K562 (cell line): ENCODE results near the gene CFAP221. TPM values are rescaled to one million over a fixed set of nuclear protein-coding genes. Genes with fewer than 3 reads are reported as not detected.

Source experiments
- ATAC-seq: fragments of 200-7000 bp; cut with Tn5 transposase; 3 replicates; pipeline ENCODE4 v1.9.1; 2020; ENCODE audit warnings: moderate library complexity
- BruUV-seq: library from RNA; stranded (reverse); fragments of 400-500 nt; replicated peaks from 2 replicates; lab custom pipeline; 2021; lab: Mats Ljungman, UMichigan
- CTCF ChIA-PET: fragments of 300-600 bp; formaldehyde crosslinking; extraction: SDS; loops from one replicate; lab custom pipeline; 2021; ENCODE audit warnings: low intra/inter-chr PET ratio; lab: Yijun Ruan, JAX
- POLR2A ChIA-PET: fragments of 300-600, 350-650 bp; sonication (Branson Sonifier 250); formaldehyde crosslinking; extraction: SDS; loops from one replicate; lab custom pipeline; 2021; ENCODE audit warnings: antibody characterized with exemption, inconsistent platforms; lab: Yijun Ruan, JAX
- DNase-seq, 4 experiments: peaks; one replicate each; pipeline versions ENCODE4 v3.0.0 to v3.0.0-alpha.2; 2011 to 2018; ENCODE audit warnings: low spot score in 3 of 4, mixed read lengths in 3 of 4; ENCODE audit errors: extremely low read depth in 1 of 4
- FAIRE-seq: peaks from 2 replicates; lab custom pipeline; 2011; peaks lifted over from hg19 to GRCh38; lab: Jason Lieb, UNC
- H2AFZ ChIP-seq: 2 replicates; pipeline ENCODE4 v1.6.0; 2011; ENCODE audit warnings: low read depth, low read length, control low read depth, inconsistent platforms
- H3K27ac ChIP-seq: fragments of 200-600 bp; 3 replicates; pipeline ENCODE4 v1.8.0; 2011; ENCODE audit warnings: low read depth, mild to moderate bottlenecking, control low read depth, inconsistent platforms, low read length, moderate library complexity, mixed read lengths; ENCODE audit errors: extremely low read depth
- H3K27me3 ChIP-seq, 2 experiments: fragments of 300-600 bp in 1 of 2; 2 replicates in 1 of 2; 3 replicates in 1 of 2; pipeline versions ENCODE4 v1.6.0 to v1.8.0; 2011; ENCODE audit warnings: inconsistent platforms in 2 of 2, low read length in 2 of 2, mild to moderate bottlenecking in 1 of 2, mixed read lengths in 1 of 2, moderate library complexity in 1 of 2; ENCODE audit not compliant: control insufficient read depth in 2 of 2, insufficient read depth in 2 of 2
- H3K36me3 ChIP-seq: fragments of 300-600 bp; 3 replicates; pipeline ENCODE4 v1.8.0; 2011; ENCODE audit warnings: mild to moderate bottlenecking, low read length, inconsistent platforms; ENCODE audit not compliant: control insufficient read depth, insufficient read depth
- H3K4me1 ChIP-seq, 2 experiments: fragments of 200-600 bp in 1 of 2; replicated peaks in 1 of 2; 2 replicates in 1 of 2; 3 replicates in 1 of 2; pipeline versions ENCODE4 v1.5.1 to v1.8.0; 2011; ENCODE audit warnings: inconsistent platforms in 2 of 2, low read length in 2 of 2, mild to moderate bottlenecking in 1 of 2, mixed read lengths in 1 of 2, moderate library complexity in 1 of 2; ENCODE audit not compliant: control insufficient read depth in 2 of 2, insufficient read depth in 2 of 2
- H3K4me2 ChIP-seq: 2 replicates; pipeline ENCODE4 v1.6.1; 2011; ENCODE audit warnings: low read length, control low read depth, inconsistent platforms, mixed read lengths; ENCODE audit not compliant: insufficient read depth
- H3K4me3 ChIP-seq: fragments of 200-600 bp; sonication (generic), shearing (Covaris generic); 2 replicates; pipeline ENCODE4 v1.5.1; 2016; ENCODE audit warnings: control low read depth, inconsistent platforms
- H3K79me2 ChIP-seq: fragments of 200-600 bp; 3 replicates; pipeline ENCODE4 v1.8.0; 2011; ENCODE audit warnings: low read length, inconsistent platforms; ENCODE audit not compliant: control insufficient read depth, insufficient read depth
- H3K9ac ChIP-seq, 2 experiments: 2 replicates each; pipeline versions ENCODE4 v1.6.0 to v1.6.1; 2011; ENCODE audit warnings: low read depth in 2 of 2, low read length in 2 of 2, control low read depth in 1 of 2, inconsistent platforms in 1 of 2, mild to moderate bottlenecking in 1 of 2, mixed read lengths in 1 of 2; ENCODE audit not compliant: insufficient read depth in 1 of 2
- H3K9me1 ChIP-seq: one replicate; pipeline ENCODE4 v1.6.0; 2011; ENCODE audit warnings: inconsistent platforms, mild to moderate bottlenecking, low read length, moderate library complexity; ENCODE audit not compliant: control insufficient read depth, insufficient read depth
- H3K9me3 ChIP-seq: replicated peaks from 2 replicates; pipeline ENCODE4 v1.5.1; 2011; ENCODE audit warnings: low read depth, low read length, inconsistent platforms; ENCODE audit not compliant: control insufficient read depth, insufficient read depth
- H4K20me1 ChIP-seq: replicated peaks from 2 replicates; pipeline ENCODE4 v1.6.1; 2011; ENCODE audit warnings: low read length, inconsistent platforms, mixed read lengths; ENCODE audit not compliant: control insufficient read depth, insufficient read depth
- ARID3A ChIP-seq: IDR thresholded peaks from 2 replicates; pipeline ENCODE4 v1.6.1; 2012; ENCODE audit warnings: low read depth, low read length, improper control_type of control experiment, borderline replicate concordance
- CBFA2T2 ChIP-seq: fragments of 450-650 bp; conservative IDR thresholded peaks from 2 replicates; pipeline ENCODE4 v1.6.1; 2017; ENCODE audit warnings: mild to moderate bottlenecking
- ELF2 ChIP-seq: fragments of 250-450 bp; sonication (Bioruptor Pico); IDR thresholded peaks from 2 replicates; pipeline ENCODE4 v1.5.0; 2021; ENCODE audit warnings: mild to moderate bottlenecking
- ETS2 ChIP-seq: IDR thresholded peaks from 2 replicates; pipeline ENCODE4 v1.6.1; 2016; ENCODE audit warnings: borderline replicate concordance, missing genetic modification characterization, mild to moderate bottlenecking, moderate library complexity, missing compliant biosample characterization; ENCODE audit not compliant: poor library complexity, severe bottlenecking
- HDAC8 ChIP-seq: fragments of 450-650 bp; IDR thresholded peaks from 2 replicates; pipeline ENCODE4 v1.6.1; 2016; ENCODE audit warnings: mild to moderate bottlenecking, missing genetic modification characterization, moderate library complexity, missing compliant biosample characterization
- LEF1 ChIP-seq: fragments of 450-650 bp; IDR thresholded peaks from 2 replicates; pipeline ENCODE4 v1.6.1; 2016; ENCODE audit warnings: mild to moderate bottlenecking
- MTA2 ChIP-seq: fragments of 450-650 bp; IDR thresholded peaks from 2 replicates; pipeline ENCODE4 v1.6.1; 2016; ENCODE audit warnings: low read depth
- MXI1 ChIP-seq: IDR thresholded peaks from 2 replicates; pipeline ENCODE4 v1.6.1; 2011; ENCODE audit warnings: low read depth, mild to moderate bottlenecking, improper control_type of control experiment, low read length
- NR1H2 ChIP-seq: sonication (generic); formaldehyde crosslinking; IDR thresholded peaks from 2 replicates; pipeline ENCODE4 v1.4.0; 2020; ENCODE audit warnings: mild to moderate bottlenecking, missing genetic modification reagents
- NR3C1 ChIP-seq: sonication (generic); formaldehyde crosslinking; IDR thresholded peaks from 2 replicates; pipeline ENCODE4 v1.8.1; 2022; ENCODE audit warnings: missing genetic modification reagents
- RFX7 ChIP-seq: fragments of 250-450 bp; sonication (Bioruptor Pico); IDR thresholded peaks from 2 replicates; pipeline ENCODE4 v1.5.1; 2021; ENCODE audit warnings: mild to moderate bottlenecking
- XRCC5 ChIP-seq: fragments of 200-400 bp; formaldehyde crosslinking; IDR thresholded peaks from 2 replicates; pipeline ENCODE4 v1.6.1; 2017; ENCODE audit warnings: low read depth, mild to moderate bottlenecking, low read length
- YBX1 ChIP-seq: fragments of 450-650 bp; IDR thresholded peaks from 2 replicates; pipeline ENCODE4 v1.7.1; 2016; ENCODE audit warnings: mild to moderate bottlenecking
- ZNF124 ChIP-seq: sonication (generic); formaldehyde crosslinking; IDR thresholded peaks from 2 replicates; pipeline ENCODE4 v1.8.1; 2022; ENCODE audit warnings: missing genetic modification reagents
- ZNF316 ChIP-seq: fragments of 450-650 bp; IDR thresholded peaks from 2 replicates; pipeline ENCODE4 v1.6.1; 2016
- ZNF766 ChIP-seq: fragments of 200-800 bp; sonication (Bioruptor generic); conservative IDR thresholded peaks from 2 replicates; pipeline ENCODE4 v1.6.1; 2016; ENCODE audit warnings: missing genetic modification characterization, missing compliant biosample characterization
- in situ Hi-C: fragments of 300-500 bp; cut with MboI; formaldehyde crosslinking; loops from 4 replicates; pipeline ENCODE4 v1.15.0; 2018; ENCODE audit warnings: inconsistent platforms, mixed read lengths
- intact Hi-C: fragments of 100-400 bp; cut with micrococcal nuclease; formaldehyde crosslinking; loops from 2 replicates; pipeline ENCODE4 v1.14.2; 2022
- polyA plus RNA-seq, 8 experiments: library from polyadenylated mRNA; depleted of rRNA in 4 of 8; stranded (reverse) in 5 of 8; unstranded in 3 of 8; fragments of >200 nt; fragmentation: Nextera tagmentation in 2 of 8; fragmentation: Illumina TruSeq in 1 of 8; extraction: Ambion mirVana in 2 of 8; extraction: Trizol in 1 of 8; gene quantifications; 2 replicates each; pipeline versions ENCODE4 v1.2.1 to v1.2.3, GENCODE V29; 2011 to 2014; ENCODE audit warnings: inconsistent platforms in 1 of 8, missing spikeins in 1 of 8
- total RNA-seq, 7 experiments: library from RNA; depleted of rRNA in 6 of 7; stranded (reverse); fragments of >200 nt in 6 of 7; fragmentation: Illumina TruSeq in 2 of 7; extraction: Trizol in 2 of 7; gene quantifications; 2 replicates each; pipeline versions ENCODE4 v1.2.1 to v1.2.3, GENCODE V29; 2011 to 2021; ENCODE audit warnings: low replicate concordance in 1 of 7

Gene CFAP221
- total and polyA plus RNA-seq, 9 of the 15 experiments (the other 6 are each of a cell fraction or from before 2014, with no cell fraction given), result 0.09 to 1.4 (median 0.65) TPM

- H3K4me2 ChIP-seq, result no peak overlapping the region
- no peak for TF ChIP-seq ZNF316
- no peak for TF ChIP-seq MTA2
- no peak for TF ChIP-seq YBX1
- no peak for TF ChIP-seq XRCC5
- TF ChIP-seq MXI1, result no peak
- TF ChIP-seq ZNF766 (CRISPR knock-in tag), result no peak
- TF ChIP-seq ETS2 (tag), result no peak
- TF ChIP-seq HDAC8 (tag), result no peak
- no peak for TF ChIP-seq LEF1
- TF ChIP-seq ZNF124 (CRISPR knock-in tag), result no peak
- no peak for TF ChIP-seq RFX7 (CRISPR knock-in tag)
- no peak for TF ChIP-seq ELF2 (CRISPR knock-in tag)
- no peak for TF ChIP-seq NR1H2 (CRISPR knock-in tag)
- no peak for TF ChIP-seq NR3C1 (CRISPR knock-in tag)
- no peak for TF ChIP-seq CBFA2T2
- TF ChIP-seq ARID3A, result no peak
- no peak overlapping the region for H3K4me3 ChIP-seq
- no peaks in the 10 kb centered on the region for H3K9me3 ChIP-seq
- H3K9ac ChIP-seq, result no peak overlapping the region
- no peaks in the 10 kb centered on the region for H3K9me1 ChIP-seq
- no peak overlapping the region for H2AFZ ChIP-seq
- ATAC-seq (no peak), FAIRE-seq (no peak), DNase-seq (no peak)
- ChIA-PET POLR2A (no interaction called here), CTCF (no interaction called here)
- H3K36me3 ChIP-seq, result no peaks in the 10 kb centered on the region
- no peaks in the 10 kb centered on the region; a peak in 1 of 5 replicates for H3K27me3 ChIP-seq
- in situ Hi-C loops (no loop called here), intact Hi-C loops (no loop called here)
- H3K4me1 ChIP-seq, result no peaks in the 10 kb centered on the region
- BruUV-seq, result no TSS peak
- no peaks in the 10 kb centered on the region for H3K79me2 ChIP-seq
- H3K27ac ChIP-seq, result no peak overlapping the region
- H4K20me1 ChIP-seq, result no peaks in the 10 kb centered on the region; the same call in 1 of the 2 replicates
Observed at GRCh38 chr2:119583291-119583690, 39.0 kb downstream of the CFAP221 start.
